ENCODE data around the gene SYNC.
"Not testable (repeated sequence)": the region's sequence is repeated elsewhere in the genome, so short reads cannot be mapped to it uniquely, and the experiment has no call there.

SYNC gene

DNA sequence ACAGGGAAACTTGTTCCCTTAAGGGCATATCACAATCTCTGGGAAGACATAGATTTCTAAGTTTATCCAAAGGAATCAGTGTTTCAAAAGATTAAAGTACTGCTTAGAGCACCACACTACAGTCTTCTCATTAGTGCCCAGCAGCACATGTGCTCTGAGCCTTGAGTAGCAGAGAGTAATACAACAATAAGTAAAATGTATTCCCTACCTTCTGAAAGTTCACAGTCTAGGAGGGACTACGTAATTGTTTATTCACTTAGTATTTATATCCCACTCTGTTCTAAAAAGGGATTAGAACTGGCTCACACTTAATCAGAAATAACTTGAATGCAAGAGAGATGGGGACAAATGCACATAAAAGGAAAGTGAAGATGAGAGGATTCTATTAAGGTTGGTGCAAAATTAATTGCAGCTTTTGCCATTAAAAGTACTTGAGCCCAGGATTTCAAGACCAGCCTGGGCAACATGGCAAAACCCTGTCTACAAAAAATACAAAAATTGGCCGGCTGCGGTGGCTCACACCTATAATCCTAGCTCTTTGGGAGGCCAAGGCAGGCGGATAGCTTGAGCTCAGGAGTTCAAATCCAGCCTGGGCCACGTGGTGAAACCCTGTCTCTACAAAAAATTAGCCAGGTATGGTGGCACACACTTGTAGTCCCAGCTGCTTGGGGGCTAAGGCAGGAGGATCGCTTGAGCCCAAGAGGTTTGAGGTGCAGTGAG, 9.0 kb downstream of the SYNC start:
- DNase-seq, result no peak

DNA sequence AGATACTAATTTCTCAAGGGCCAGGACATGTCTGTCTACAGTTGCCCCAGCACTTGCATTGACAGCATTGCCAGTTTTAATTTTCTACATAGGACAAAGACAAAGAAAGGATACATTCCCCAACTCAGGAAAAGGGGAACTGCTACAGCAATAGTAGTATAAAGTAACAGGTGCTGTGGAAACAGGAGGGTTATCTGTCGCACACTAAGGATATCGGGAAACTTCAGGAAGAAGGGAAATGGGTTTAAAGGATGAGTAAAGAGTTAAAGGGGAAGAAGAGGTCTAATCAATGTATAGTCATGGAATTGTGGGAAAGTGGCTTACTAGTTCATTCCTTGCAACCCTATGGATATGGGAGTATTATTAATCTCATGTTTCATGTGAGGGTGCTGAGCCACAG, 16.2 kb downstream of the SYNC start:
- DNase-seq, result no peak

DNA sequence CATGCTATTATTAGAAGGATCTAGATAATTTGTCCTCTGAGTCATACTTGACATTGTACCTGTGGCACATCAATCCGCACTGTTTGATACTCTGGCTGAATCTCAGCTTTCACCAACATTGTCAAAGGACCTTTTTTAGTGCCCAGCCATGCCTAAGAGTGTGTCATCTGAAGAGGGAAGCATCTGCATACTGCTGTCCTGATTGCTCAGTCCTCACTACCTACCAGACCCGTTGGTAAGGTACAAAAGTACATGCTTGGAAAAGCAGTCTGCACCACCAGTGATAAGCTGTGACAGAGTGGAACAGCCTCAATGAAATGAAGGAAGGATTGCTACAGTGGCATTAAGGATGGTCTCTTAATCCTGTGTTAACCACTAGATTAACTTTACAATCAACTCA, 17.1 kb downstream of the SYNC start:
- DNase-seq, result no peak

DNA sequence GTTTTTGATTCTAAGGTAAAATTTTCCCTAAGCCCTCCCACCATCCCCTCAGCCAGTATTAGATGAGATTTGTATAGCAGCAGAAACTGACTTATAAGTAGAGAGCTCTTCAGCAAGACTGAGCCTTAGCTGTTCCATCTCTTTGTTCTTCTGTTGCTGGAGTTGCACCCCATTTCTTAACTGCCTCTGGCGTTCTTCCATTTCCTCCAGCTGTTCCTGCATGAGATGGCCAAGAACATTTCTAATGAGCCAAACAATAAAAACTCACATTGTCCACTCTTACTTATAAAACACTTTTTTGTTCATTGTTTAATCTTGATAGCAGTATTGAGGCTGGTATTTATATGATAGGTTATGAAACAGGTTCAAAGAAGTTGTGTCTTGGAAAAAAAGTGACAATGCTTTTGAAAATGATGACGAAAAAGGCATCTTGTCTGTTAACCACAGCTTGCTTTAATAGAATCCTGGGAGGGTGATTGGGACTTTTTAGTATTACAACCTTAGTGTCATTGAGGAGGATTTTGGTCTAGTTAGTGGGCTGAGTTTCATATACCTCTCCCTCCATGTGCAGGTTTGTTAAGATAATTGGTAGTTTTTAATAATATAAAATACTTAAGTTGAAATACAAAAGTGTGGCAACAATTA, 18.3 kb downstream of the SYNC start:
- no peak for DNase-seq

DNA sequence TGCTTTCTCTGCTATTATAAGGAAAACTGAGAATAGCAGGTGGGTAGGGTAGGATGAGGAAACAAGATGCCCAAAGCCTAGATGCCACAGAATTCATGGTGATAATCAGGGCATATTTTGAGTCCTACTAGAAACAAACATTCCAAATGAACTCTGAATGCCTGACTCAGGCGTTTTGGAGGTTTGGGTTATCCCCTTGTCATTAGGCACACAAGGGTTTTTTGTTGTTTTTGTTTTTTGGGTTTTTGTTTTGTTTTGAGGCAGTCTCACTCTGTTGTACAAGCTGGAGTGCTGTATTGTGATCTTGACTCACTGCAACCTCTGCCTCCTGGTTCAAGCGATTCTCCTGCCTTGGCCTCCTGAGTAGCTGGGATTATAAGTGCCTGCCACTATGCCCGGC, 19.2 kb downstream of the SYNC start:
- no peak for DNase-seq

DNA sequence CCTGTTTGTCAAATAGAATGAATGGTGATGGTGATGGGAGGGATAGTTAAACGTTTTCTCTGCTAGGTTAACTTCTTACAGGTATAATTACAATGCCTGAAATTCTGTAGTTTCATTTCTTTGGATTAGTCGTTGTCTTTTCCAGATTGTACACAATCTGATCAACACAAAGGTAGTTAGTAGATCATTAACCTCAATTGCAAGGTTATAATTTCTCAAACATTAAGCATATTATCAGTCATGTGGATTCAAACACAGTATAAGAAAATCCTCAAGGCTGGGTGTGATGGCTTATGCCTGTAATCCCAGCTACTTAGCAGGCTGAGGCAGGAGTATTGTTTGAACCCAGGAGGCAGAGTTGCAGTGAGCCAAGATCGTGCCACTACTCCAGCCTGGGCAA, 20.6 kb downstream of the SYNC start:
- DNase-seq, result no peak

DNA sequence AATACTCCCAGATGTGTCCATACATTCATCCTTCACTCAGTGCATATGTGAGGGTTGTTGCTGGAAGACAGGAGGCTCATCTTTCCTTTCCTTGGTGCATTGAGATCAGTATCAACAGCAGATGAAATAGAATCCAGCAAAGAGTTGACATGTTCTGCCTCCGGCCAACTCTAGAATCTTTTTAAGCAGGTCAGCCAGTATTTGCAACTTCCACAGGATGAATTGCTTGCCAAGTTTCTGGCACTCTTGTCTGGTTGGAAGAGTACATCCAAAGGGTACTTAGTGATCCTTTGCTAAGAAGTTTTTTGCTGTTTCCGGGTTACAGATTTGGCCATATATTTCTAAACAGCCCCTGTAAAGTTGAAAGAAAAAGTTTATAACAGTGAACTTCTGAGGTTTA, 21.1 kb downstream of the SYNC start:
- no peak for DNase-seq

DNA sequence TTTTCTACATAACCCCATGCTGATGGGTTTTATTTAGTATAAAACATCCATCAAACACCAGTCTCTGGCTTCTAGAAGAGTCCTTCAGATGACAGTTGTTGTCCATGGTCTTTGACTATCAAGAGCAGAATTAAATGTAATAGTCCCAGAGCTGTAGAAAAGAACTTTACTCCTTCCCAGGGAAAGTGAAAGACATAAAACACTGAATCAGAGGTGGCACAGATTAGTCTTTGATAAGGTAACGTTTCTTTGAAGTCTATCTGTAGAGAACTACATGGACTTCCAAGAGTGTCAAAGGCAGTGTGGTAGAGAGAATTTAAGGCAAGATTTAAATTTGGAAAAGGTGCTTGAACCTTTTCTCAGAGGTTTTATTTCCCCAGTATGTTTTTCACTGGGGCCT, 21.9 kb downstream of the SYNC start:
- DNase-seq, result no peak

DNA sequence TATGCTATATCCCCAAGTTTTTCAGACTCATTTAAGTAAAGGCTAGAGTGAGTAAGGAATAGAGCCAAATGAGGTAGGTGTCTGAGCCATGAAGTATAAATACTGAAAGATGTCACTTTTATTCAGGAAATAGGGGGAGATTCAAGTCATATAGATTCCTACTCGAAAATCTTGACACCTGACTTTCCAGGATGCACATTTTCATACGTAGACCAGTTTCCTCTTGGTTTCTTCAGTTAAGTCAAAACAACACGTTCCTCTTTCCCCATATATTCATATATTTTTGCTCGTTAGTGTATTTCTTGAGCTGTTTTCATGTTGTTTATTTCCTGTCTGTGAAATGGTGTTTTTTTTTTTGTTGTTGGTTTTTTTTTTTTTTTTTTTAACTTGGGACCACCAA, 22.6 kb downstream of the SYNC start:
- not testable (repeated sequence) for DNase-seq

DNA sequence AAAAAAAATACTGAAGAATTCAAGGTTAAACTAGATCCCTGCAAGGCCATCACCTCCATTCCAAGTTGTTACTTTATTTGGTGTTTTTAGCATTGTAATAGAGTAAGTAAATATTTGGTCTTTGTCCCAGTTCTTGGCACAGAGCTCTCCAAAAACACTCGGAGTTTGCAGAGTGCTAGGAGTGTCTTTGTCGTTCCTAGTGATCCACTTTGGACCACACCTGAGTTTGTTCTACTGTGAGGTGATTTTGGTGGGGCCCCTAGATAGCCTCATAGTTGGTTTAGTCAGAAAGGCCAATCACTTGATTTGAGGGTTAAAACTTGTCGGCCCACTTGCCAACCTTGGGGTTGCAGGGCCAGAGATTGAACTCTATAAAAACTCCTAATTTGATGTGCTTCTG, 25.6 kb downstream of the SYNC start:
- no peak for DNase-seq

DNA sequence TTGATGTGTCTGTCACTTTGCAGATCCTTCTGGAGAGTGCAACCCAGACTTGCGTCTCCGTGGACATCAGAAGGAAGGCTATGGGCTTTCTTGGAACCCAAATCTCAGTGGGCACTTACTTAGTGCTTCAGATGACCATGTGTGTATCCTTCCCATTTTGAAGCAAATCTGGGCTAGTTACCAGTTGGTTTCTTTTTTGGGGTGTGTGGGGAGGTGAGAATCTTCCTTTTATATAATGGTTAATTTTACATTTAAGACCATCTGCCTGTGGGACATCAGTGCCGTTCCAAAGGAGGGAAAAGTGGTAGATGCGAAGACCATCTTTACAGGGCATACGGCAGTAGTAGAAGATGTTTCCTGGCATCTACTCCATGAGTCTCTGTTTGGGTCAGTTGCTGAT, 33.9 kb downstream of the SYNC start:
- not testable (repeated sequence) for DNase-seq

DNA sequence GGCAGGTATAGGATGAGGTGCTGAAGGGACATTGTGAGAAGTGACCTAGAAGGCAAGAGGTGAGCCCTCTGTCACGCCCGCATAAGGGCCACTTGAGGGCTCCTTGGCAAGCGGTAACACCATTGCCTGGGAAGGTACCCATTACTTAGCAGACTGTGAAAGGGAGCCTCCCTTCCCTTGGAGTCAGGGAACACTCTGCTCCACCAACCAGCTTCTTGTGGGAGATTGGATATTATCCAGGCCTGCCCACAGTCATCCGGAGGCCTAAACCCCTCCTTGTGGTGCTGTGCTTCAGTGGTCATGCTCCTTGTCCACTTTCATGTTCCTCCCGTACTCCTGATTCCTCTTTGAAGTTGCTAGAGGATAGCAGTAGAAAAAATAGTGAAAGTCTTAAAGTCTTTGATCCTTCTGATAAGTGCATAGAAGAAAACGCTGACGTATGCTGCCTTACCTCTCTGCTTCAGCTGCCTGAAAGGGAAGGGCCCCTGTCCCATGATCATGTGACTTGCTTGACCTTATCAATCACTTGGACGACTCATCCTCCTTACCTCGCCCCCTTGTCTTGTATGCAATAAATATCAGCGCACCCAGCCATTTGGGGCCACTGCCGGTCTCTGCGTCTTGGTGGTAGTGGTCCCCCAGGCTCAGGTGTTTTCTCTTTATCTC, 35.5 kb downstream of the SYNC start:
- no peak for DNase-seq

DNA sequence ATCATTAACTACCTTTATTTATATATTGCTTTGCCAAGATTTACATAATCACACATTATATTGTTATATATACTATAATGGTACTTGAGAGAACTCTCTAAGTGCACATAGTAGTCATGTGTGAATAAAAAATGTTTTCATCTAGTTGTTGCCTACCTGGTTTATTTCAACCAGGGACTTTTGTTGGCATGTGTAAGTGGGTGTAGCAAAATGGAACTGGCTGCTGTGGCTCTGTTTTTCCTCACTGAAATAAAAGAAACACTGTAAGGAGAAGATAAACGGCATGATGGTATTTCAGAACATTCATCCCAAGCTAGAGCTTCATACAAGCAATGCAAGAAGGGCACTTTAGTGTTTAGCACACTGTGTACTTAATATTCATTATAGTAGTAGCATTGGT, 36.7 kb downstream of the SYNC start:
- no peak for DNase-seq

DNA sequence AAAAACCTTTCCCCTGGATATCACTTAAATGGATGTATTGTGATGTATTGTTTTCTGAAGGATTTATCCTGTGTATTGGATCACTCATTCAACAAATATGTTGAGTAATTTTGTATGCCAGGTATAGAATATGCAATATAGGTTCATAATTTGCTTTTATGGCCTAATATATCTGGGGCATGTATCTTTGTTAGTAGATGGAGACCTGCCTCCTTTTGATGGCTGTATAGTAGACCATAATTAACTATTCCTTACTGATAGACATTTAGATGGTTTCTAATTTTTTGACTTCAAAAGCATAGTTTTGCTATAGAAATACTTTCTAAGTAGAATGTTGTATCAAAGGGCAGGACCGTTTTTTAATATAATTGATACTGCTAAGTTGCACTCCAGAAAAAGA, 43.0 kb downstream of the SYNC start:
- DNase-seq, result no peak

DNA sequence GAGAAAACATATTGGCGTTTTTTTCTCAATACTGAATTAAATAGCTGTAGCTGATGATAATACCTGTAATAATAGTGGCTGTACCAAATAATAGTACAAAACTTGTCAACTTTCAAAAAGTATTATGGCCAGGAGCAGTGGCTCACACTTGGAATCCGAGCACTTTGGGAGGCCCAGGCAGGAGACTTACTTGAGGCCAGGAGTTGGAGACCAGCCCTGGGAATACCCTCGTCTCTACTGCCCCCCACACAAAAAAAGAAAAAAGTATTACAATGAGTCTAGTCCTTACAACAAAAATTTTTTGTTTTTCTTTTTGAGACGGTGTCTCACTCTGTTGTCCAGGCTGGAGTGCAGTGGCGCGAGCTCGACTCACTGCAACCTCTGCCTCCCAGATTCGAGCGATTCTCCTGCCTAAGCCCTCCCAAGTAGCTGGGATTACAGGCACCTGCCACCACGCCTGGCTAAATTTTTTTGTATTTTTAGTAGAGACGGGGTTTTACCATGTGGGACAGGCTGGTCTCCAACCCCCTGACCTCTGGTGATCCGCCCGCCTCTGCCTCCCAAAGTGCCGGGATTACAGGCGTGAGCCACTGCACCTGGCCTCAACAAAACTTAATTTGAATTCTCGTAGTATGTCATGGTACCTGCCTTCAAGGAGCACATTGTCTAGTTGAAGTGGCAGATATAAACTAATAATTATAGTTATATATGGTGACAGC, 50.2 kb downstream of the SYNC start:
- DNase-seq, result no peak

DNA sequence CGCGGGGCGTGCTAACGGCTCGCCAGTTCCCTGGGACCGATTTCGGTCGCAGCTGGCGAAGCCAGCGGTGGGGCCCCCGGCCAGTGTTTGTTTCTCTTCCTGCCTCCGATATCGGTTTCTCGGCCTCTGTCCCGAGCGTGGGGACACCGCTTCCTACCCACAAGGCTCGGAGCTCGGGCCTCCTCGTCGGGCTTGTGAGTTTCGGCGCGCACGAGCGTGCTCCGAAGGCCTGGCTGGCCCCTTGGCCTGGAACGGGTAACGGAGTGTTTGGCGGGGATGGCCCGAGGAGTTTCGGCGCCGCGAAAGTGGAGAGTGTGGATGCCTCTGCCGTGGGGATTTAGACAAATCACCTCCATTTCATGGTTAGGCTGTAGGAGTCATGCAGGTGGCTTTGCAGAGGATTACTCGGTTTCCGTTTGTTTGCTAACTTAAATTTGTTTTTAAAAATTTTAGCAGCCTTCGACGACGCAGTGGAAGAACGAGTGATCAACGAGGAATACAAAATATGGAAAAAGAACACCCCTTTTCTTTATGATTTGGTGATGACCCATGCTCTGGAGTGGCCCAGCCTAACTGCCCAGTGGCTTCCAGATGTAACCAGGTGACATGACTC, 51.0 kb downstream of the SYNC start:
- DNase-seq, result no peak

DNA sequence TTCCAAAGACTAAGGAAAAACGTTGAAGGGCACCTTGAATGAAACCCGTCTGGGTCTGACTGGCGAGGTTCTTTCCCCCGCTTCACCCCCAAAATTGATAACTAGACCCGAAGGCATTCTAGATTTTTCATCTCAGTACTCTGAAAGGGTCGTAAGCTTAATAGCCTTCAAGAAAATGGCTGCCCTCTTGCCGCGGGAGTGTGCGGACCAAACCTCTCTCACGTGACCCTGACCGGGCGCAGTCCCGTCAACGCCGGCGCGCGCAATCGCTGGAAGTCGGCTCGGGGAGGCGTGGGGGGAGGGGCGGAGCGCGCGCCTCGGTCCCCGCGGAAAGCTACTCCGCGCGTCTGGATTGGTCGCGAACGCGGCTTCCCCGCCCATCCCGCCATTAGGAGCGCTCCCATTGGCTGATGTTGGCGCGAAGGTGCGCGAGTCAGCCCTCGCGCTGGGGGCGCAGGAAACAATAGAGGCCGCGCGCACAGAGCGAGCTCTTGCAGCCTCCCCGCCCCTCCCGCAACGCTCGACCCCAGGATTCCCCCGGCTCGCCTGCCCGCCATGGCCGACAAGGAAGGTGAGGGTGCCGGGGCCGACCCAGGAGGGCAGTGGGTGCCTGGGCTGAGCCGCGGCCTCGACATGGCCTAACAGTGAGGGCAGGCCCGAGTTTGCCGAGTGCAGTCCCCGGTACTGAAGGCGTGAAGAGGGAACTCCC, 51.7 kb downstream of the SYNC start, which contains the start of gene RBBP4:
Gene RBBP4, plus strand, starts transcription at position 457 of the 709 bp plus-strand sequence. Its CDS starts 99 bp downstream, at position 556.
- DNase-seq, result peak; percentile 83

DNA sequence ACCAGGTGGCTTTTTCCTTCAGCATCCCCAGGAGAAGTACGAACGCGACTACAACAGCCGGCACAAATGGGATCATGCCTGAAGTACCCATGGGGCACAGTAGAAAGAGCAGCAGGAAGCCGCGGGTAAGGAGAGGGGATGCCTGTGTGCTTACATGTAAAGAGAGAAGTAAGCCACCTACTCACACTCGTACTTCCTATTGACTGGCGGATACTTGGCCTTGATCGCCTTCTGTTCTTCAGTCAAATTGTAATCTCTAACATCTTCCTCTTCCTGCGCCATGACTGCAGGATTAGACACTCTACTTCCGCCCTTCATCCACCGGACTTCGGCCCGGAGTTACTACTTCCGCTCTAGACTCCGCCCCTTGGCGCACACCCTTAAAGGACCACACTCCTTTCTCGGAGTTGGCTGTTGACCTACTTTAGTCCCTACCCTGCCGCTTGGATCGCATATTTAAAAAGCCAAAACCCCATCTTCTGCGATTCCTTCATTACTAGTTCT, 52.3 kb downstream of the SYNC start, which contains the start of gene ZBTB8OS:
Gene ZBTB8OS, minus strand, starts transcription at position 303 of the 504 bp plus-strand sequence. Its CDS starts 21 bp downstream, at position 282.
- DNase-seq, result peak; percentile 81

DNA sequence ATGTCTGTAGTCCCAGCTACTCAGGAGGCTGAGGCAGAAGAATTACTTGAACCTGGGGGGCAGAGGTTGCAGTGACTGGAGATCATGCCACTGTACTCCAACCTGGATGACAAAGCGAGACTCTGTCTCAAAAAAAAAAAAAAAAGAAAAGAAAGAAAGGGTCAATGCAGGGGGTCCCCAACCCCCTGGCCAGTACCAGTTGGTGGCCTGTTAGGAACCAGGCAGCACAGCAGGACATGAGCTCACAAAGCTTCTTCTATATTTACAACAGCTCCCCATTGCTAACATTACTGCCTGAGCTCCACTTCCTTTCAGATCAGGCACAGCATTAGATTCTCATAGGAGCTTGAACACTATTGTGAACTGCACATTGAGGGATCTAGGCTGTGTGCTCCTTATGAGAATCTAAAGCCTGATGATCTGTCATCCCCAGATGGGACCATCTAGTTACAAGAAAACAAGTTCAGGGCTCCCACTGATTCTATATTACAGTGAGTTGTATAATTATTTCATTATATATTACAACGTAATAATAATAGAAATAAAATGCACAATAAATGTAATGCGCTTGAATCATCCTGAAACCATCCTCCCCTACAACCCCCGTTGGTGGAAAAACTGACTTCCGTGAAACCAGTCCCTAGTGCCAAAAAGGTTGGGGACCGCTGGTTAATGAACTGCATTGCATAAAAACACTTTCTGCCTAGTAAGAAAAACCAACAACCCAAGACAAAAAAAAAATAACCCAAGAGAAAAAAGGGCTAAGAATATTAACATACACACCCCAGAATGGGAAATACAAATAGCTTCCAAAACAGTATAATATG, 55.0 kb downstream of the SYNC start:
- no peak for DNase-seq

DNA sequence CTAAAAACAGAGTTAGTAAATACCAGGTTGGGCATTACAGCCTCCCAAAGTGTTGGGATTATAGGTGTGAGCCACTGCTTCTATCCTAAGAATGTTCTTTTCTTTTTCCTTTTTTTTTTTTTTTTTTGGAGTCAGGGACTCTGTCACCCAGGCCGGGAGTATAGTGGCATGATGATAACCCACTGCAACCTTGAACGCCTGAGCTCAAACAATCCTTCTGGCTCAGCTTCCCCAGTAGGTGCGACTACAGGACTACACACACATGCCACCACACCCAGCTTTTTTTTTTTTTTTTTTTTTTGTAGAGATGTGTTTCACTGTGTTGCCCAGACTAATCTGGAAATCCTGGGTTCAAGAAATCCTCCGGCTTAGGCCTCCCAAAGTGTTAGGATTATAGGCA, 58.1 kb downstream of the SYNC start:
- DNase-seq, result no peak

DNA sequence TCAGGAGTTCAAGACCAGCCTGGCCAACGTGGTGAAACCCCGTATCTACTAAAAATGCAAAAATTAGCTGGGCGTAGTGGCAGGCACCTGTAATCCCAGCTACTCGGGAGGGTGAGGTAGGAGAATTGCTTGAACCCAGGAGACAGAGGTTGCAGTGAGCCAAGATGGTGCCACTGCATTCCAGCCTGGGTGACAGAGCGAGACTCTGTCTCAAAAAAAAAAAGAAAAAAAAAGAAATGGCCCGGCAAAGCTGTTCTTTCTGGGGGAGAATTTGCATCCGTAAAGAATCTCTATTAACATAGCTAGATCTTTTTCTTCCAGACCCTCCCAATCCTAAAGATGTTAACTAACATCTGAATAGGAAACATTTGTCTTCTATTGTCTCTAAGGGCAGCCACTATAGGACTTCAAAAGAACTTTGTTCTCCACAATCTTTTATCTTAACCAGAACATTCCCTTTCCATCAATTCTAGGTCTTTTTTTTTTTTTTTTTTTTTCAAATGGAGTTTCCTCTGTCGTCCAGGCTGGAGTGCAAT, 60.2 kb downstream of the SYNC start:
- not testable (repeated sequence) for DNase-seq

Measured in NCI-H1436 treated with DMSO at 0.1 percent for 48 hours (cell line).